CD4-positive, alpha-beta T cell treated with Interleukin-4 for 1 hour (primary cell): ENCODE measurements around the gene ITGBL1.
A peak's percentile ranks its signal among the peaks of the same experiment; 100 is the strongest.

Experiments used
- DNase-seq, 2 donors: peaks; one replicate each; pipeline ENCODE4 v3.0.0-alpha.2; 2020 to 2022

Gene ITGBL1

DNA sequence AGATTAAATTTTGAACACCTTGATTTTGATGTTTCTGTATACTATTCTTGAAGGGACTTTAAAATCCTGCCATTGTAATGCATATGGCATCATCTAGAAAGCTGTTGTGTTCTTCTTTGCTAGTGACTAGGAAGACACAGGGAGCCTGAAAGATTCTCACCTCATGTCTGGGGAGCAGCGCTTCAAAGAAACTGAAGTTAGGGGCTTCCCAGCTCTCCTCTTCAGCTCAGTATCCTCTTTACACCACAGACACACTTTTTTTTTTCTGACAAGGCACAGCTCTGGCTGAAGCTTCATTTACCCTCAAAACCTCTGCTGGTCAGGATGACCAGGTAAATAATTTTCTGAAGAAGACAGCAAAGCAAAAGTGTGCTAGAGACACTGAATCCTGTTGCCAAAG lies 255.6 kb downstream of the ITGBL1 start:
- no peak for DNase-seq

- no peak for DNase-seq
Measured at GRCh38 chr13:101709952-101710351, 257.5 kb downstream of the ITGBL1 start.

DNA sequence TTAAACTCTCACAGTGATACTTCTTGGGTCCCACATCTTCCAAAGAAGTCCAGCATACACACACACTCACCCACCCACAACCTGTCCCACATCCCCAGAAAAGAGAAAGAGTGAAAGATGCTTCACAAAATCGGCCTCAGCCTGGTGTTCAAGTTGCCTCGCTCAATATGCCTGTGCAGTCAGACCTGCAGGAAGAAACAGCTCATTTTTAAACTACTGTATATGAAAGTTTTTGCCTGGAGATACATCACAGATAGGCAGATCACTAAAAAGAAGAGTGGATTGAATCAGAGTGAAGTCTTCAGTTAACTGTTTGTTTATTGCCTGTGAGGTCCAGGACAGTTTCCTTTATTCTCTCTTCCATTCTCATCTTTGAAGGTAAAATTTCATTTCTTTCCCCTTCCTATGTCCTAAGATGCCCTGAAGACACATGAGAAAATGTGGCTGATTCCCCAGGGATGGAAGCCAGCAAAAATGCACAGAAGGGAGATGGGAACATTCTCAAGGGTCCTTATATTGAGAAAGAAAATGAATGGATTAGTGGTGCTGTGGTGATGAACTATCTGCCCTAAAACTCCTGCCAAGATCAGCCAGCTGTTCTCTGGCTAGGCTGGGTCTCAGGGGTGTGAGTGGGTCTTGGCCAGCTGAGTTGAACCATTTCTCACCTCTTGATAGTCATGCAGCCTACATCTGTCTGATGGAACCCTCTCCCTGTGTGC lies 259.0 kb downstream of the ITGBL1 start:
- no peak for DNase-seq

- DNase-seq: no peak
Measured at GRCh38 chr13:101712026-101712348, 259.5 kb downstream of the ITGBL1 start.

- no peak for DNase-seq
Measured at GRCh38 chr13:101714195-101714594, 261.7 kb downstream of the ITGBL1 start.

- DNase-seq: no peak
Measured at GRCh38 chr13:101717353-101717752, 264.9 kb downstream of the ITGBL1 start.

- no peak for DNase-seq
Measured at GRCh38 chr13:101718496-101718895, 266.0 kb downstream of the ITGBL1 start.

GRCh38 chr13:101726681-101727080 lies 274.2 kb downstream of the ITGBL1 start:
- DNase-seq: no peak

DNA sequence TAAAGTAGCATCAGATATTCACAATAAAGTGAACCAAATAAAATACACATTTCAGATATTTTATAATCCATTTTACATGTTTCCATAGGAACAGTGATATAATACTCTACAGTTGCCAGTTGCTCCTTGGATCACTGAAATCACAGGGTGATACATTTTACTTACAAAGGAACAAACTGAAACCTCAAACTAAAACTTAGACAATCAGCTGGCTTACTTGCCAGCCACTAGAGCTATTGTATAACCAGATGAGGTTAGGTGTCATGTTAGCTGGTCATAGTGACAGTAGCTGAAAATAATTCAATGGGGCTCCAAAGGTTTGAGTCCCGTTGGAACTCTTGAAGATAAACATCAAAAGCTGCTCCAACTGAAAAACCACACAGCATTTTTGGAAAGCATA lies 274.6 kb downstream of the ITGBL1 start:
- no peak for DNase-seq

GRCh38 chr13:101728021-101728420 lies 275.5 kb downstream of the ITGBL1 start:
- no peak for DNase-seq

GRCh38 chr13:101728615-101729014 lies 276.1 kb downstream of the ITGBL1 start:
- DNase-seq: no peak

DNA sequence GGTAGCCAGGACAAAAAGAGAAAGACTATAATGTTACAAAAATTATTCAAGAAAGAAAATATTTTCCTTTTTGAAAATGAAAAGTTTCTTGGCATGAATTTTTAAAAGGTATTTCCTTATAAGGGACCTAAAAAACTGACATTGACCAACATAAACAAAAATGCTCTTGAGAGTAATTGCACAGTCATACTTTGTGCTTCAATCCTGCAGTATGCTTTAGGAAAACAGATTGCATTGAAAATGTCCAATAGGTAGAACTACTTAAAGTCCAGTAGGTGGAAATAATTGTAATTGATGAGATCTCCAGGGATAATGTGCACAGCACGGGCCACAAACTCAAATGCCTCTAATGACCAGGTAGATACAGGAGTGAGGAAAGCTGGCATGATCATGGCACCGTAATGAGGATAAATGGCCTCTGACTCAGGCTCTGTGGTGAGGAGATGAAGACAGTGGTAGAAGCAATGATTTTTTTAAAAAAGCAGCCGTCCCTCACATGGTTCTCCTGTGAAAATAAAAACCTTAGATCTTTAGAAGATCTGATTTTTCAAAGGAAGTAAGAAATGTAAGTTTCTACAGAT lies 278.0 kb downstream of the ITGBL1 start:
- no peak for DNase-seq

DNA sequence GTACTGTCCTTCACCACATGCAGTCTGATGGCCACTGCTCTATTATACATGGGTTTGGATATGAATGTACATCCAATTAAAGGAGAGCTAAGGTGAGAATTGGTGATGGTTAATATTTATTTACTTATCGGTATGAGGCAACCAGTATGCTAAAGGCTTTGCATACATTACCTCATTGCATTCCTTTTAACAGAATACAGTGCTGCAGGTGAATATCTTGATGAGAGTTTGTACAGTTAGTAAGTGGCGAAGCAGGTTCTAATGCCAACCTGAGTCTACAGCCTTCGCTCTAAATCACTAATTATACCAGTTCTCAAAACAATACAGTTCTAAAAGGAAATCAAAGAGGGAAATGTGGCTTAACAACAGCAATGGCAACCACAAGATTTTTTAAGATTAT lies 284.1 kb downstream of the ITGBL1 start:
- no peak for DNase-seq

DNA sequence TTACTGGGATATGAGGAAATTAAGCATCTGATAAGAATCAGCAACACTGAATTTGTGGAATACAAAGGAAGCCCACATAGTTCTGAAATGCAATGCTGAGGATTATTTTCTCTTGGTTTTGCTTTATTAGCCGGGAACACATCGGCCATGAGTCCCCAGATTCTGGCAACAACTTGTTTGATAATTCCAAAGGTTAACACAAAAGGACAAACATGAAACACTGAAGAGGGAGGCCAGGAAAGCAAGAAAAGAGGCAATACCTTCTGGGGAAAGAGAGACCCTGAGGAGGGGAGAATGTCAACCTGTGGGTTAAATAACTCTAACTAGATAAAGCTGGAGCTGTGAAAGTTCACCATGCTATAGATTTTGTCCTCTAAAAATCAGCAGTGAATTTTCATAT lies 285.9 kb downstream of the ITGBL1 start:
- no peak for DNase-seq

- no peak for DNase-seq
Measured at GRCh38 chr13:101739382-101740178, 287.1 kb downstream of the ITGBL1 start.

- DNase-seq: no peak
Measured at GRCh38 chr13:101746513-101746912, 294.0 kb downstream of the ITGBL1 start.

DNA sequence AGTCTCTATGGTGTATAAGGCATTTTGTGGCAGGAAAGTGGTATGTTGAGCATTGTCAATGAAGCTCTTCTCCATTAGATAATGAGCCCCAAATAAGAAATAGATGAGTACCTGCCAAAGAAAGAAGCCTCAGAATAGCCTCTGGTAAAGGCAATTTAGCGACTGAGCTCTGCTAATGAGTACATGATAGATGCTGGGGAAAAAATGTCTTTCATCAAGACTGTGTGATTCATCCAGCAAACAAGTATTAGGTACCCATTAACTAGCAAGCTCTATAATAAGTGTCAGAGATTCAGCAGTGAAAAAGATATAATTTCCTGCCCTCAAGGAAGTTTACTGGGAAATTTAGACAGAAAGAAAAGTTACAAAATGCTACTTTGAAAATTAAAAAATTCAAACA lies 294.6 kb downstream of the ITGBL1 start:
- no peak for DNase-seq

DNA sequence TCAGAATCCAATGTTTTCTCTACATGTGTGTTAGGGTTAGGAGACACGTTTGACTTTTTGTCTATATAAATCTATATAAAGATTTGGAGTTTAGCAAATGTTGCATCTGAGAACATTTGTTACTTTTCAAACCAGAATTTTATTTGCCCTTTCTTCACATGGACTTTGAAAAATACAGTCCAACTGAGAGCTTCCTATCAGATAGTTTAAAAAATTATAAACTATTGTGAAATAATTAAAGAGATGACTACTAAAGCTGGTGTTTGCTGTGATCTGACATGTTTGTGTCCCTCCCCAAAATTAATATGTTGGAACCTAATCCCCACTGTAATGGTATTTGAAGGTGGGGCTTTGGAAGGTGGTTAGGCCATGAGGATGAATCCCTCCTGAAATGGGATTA lies 297.1 kb downstream of the ITGBL1 start:
- no peak for DNase-seq

GRCh38 chr13:101751488-101751887 lies 299.0 kb downstream of the ITGBL1 start:
- DNase-seq: no peak

DNA sequence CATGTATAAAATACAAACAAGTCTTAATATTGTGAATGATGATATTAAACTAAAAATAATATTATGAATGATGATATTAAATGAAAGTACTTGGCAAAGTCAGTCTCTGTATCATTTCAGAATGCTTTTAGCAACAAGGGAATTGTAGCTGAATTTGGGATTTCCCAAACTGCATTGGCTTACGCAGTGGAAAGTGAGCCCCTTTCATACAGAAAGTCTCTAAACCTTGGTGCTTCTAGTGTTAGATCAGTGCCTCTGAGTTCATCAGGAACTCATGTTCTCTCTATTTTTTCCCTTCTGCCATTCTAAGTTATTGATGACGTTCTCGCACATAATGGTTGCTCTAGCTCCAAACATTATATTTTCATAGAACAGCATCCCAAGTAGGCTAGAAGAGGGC lies 300.0 kb downstream of the ITGBL1 start:
- no peak for DNase-seq

DNA sequence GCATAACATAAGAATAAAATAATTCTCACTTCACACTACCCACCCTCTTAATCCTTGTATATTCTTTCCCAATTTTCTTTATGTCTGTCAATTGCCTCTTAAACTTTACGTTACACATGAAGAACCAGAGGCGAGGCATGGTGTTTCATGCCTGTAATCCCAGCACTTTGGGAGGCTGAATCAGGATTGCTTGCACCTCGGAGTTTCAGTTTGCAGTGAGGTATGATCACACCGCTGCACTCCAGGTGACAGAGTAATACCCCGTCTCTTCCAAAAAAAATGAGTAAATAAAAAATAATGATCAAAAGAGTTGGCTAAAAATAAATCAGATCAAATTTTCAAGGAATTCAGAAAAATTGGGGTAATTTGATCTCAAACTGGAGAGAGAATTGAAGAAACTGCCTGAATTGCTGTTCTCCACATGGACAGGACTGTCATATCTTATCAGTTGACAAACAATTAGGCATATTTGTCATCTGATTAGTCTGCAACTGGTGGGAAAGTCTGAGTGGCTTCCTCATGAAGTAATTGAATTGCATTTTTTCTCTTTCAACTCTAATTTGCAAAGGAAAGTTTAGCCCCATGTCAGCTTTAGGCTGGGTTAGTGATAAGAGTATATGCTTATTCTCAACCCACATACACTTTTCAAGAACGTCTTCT lies 302.9 kb downstream of the ITGBL1 start:
- no peak for DNase-seq

DNA sequence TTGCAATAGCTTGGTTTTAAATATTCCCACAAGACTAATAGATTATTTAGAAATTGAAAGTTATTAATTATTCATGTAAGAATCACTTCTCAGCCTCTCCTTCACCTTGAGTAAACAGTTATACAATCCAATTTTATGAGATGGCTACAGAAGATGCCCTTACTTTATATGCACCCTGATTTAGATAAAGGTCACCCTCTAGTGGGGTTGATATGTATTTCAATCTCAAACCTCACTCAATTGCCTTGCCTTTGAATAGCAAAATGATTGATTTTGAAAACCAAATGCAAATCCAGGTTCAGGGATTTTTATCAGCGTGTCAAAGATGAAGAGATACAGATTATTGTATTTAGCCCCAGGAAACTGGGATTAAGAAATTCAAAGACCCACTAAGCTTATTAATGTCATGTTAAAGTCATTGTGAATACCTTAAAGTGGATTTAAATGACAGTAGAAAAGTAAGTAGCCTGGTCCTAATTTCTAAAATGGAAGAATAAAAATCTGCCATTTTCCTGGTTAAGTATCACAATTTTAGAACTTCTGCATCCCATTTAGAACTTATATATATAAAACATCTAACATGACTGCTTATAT lies 305.1 kb downstream of the ITGBL1 start:
- peak in 1 of 2 donors; percentile 56 for DNase-seq

DNA sequence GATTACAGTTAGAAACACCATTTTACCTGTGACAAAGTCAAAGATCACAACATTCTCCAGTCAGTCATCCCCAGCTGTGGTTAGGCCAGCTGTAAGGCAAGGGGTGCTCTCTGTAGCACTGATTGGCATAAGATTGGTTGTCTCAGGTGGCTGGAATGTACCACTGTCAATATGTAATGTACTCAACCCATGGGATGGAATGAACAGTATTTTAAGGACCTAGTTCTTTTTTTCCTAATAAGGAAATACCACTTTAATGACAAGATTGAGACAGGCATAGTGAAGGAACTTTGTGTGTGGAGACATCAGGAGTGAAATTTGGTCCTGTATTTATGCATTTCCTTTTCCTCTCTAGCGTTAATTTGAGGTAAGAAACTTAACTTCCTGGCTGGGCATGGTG lies 310.7 kb downstream of the ITGBL1 start:
- DNase-seq: no peak
